ENCODE measurements around the gene BZW1. TPM values are rescaled to one million over a fixed set of nuclear protein-coding genes. Genes with fewer than 3 reads are reported as not detected.

The BZW1 gene
- total and polyA plus RNA-seq, 8 donors: 207 to 255 (median 220) TPM

DNA sequence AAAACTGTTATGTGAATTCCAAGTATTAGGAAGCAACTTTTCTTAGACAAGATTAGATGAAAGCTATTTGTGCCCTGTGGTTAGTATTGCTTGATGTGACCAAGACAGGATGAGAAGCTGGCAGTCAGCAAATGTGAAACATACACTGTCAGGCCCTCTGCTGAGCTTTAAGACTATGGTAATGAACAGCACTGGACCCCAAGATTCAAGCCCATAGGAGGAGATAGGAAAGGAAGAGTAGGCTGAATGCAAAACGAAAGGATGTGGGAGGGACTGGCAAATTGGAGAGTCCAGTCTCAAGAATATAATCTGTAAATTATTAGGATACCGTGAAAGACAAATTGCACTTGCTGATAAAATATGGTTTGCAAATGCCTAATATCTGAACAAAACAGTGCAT lies 16.4 kb downstream of the BZW1 start:
- intact Hi-C loops (cut with DNase I): no loop called here
- TF ChIP-seq CTCF (IDR thresholded peaks at IDR 0.05): no peak
- H3K4me1 ChIP-seq: no peaks in the 10 kb centered on the region
- ATAC-seq: no peak
- H3K36me3 ChIP-seq: peaks cover 0 to 17% of the 10 kb centered on the region in 2 donors
- H3K27ac ChIP-seq: no peak overlapping the region
- DNase-seq: no peak
- no peak overlapping the region for H3K4me3 ChIP-seq
- no peaks in the 10 kb centered on the region for H3K27me3 ChIP-seq
- H3K9me3 ChIP-seq: no peaks in the 10 kb centered on the region

DNA sequence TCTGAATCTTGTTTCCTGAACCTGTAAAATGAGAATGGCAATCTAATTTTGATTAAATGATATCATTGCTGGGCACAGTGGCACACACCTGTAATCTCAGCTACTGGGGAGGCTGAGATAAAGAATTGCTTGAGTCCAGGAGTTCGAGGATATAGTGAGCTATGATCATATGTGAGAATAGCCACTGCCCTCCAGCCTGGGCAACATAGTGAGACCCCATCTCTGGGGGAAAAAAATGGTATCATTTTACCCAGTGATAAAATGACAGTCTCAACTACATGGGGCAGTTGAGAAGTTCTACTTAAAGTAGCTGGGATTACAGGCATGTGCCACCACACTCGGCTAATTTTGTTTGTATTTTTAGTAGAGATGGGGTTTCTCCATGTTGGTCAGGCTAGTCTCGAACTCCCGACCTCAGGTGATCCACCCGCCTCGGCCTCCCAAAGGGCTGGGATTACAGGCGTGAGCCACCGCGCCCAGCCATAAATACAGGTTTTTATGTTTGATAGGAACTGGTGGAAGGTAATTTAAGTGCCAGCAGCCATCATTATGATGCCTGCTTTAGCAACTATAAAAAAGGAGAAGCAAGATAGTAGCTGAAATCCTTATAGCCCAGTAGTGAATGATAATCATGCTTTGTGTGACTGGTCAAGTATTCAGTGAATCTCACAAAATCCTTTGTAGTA lies 17.0 kb downstream of the BZW1 start:
- Histone ChIP-seq H3K27ac (no peak overlapping the region), H3K27me3 (no peaks in the 10 kb centered on the region), H3K4me1 (no peaks in the 10 kb centered on the region), H3K36me3 (peaks cover 0 to 17% of the 10 kb centered on the region in 2 donors), H3K4me3 (no peak overlapping the region), H3K9me3 (no peaks in the 10 kb centered on the region)
- intact Hi-C loops (cut with DNase I): no loop called here
- no peak for TF ChIP-seq CTCF (IDR thresholded peaks at IDR 0.05)
- ATAC-seq (no peak), DNase-seq (no peak)

DNA sequence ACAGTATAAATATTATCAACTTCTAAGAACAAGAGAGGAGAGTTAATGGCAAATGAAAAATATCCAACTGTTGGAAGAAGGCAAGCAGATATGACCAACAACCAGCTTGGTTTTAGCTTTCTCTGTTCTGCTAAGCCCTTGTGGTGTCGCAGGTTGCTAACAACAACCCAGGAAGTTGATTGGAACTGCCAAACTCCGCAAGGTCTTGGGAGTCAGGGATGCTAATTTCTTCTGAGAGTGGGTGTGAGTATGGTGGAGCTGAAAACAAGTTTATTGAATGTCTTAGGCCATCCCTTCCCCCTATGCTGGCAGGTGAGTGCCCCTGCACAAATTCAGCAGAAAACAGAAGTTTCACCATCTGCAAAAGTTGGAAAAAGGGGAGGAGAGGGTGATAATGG lies 17.5 kb downstream of the BZW1 start:
- Histone ChIP-seq H3K9me3 (no peaks in the 10 kb centered on the region), H3K27ac (no peak overlapping the region), H3K36me3 (peaks cover 0 to 15% of the 10 kb centered on the region in 2 donors), H3K4me3 (no peak overlapping the region), H3K4me1 (no peaks in the 10 kb centered on the region), H3K27me3 (no peaks in the 10 kb centered on the region)
- ATAC-seq: no peak
- TF ChIP-seq CTCF (IDR thresholded peaks at IDR 0.05): no peak
- intact Hi-C loops (cut with DNase I): no loop called here
- DNase-seq: no peak

DNA sequence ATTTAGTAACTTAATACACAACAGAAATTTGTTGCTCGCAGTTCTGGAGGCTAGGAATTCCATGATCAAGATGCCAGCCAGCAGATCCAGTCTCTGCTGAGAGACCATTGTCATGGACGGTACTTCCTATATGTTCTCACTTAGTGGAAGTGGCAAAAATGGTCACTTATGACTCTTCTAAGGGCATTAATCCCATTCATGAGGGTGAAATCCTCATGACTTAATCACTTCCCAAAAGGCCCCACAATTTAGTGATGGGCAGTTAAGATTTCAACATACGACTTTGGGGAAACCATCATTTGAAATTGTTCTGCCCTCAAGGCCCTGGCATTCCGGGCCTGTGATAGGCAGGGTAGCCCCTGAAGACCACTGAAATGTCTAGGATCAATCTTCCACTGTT lies 23.0 kb downstream of the BZW1 start:
- H3K4me1 ChIP-seq: no peaks in the 10 kb centered on the region
- peaks cover 0 to 18% of the 10 kb centered on the region in 2 donors for H3K9me3 ChIP-seq
- H3K36me3 ChIP-seq: no peaks in the 10 kb centered on the region
- no peak overlapping the region for H3K4me3 ChIP-seq
- no peak overlapping the region for H3K27ac ChIP-seq
- H3K27me3 ChIP-seq: no peaks in the 10 kb centered on the region
- DNase-seq: no peak
- no peak for TF ChIP-seq CTCF (IDR thresholded peaks at IDR 0.05)
- intact Hi-C loops (cut with DNase I): no loop called here
- ATAC-seq: no peak

GRCh38 chr2:200839513-200839912 lies 27.8 kb downstream of the BZW1 start:
- DNase-seq: no peak
- Histone ChIP-seq H3K4me3 (no peak overlapping the region), H3K27me3 (no peaks in the 10 kb centered on the region), H3K9me3 (peaks cover 0 to 18% of the 10 kb centered on the region in 2 donors), H3K27ac (no peak overlapping the region), H3K36me3 (no peaks in the 10 kb centered on the region), H3K4me1 (no peaks in the 10 kb centered on the region)
- no peak for ATAC-seq
- TF ChIP-seq CTCF (IDR thresholded peaks at IDR 0.05): no peak
- intact Hi-C loops (cut with DNase I): no loop called here

Measured in left lung (tissue), 10 donors.